Measurements from ENCODE around the gene SLC39A11.
"Not testable (repeated sequence)": the region's sequence is repeated elsewhere in the genome, so short reads cannot be mapped to it uniquely, and the experiment has no call there.

Gene SLC39A11

DNA sequence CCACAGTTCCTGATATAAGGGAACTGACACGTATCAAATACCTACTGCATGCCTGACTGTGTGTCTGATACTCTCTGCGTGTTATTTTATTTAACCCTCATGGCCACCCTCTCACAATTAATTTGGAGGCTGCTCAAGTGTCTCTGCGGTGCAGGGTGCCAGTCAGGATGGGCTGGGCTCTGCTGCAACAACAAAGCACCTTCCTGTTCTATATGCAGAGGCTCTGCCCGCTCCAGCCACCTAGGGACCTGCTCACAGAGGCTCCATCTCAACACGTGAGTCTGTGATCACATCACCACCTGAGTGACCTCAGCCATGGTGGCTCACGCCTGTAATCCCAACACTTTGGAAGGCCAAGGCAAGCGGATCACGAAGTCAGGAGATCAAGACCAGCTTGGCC, 87.1 kb downstream of the SLC39A11 start:
- DNase-seq: no peak

DNA sequence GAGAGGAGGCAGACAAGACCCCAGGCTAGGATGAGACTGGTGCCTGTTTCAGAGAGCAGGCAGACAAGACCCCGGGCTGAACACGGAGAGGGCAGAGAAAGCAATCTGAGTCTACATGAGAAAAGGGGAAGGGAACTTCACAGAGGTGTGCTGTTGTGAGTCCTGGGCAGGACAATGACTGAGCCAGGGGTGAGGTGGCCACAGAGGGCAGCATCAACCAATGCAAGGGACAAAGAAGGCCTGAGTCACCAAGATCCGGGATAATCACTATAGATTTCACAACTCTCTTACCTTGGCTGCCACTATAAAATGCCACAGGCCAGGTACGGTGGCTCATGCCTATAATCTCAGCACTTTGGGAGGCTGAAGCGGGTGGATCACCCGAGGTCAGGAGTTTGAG, 89.0 kb downstream of the SLC39A11 start:
- no peak for DNase-seq

DNA sequence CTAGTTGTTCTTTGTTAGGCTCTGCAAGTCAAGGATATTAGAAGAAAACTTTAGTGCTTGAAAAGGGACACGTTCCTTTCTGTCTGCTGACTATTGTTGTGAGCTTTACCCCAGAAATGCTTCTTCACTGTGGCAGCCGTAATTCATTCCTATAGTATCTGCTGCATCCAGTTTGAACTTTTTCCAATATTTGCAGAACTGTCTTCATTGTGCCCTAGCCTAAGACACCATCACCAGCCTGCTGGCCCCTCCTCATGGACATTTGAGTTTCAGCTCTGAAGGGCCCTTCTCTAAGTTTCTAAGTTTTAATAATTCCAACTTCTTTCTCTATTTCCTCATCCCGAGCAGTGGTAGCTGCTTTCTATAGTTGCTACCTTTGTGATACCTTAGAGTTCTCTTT, 91.7 kb downstream of the SLC39A11 start:
- DNase-seq: no peak

DNA sequence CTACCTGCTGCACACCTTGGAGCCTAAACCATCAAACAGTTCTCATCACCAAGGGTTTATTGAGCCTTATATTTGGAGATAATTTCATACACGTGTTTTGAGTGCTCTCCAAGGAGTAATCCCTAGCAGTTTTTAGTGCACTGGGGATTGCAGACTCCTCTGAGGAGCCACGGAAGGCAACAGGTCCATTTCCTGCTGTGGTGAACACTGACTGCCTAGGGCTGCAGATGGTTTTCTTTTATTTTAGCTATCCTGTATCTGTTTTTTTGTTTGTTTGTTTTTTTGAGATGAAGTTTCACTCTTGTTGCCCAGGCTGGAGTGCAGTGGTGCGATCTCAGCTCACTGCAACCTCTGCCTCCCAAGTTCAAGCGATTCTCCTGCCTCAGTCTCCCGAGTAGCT, 93.0 kb downstream of the SLC39A11 start:
- DNase-seq: not testable (repeated sequence)

DNA sequence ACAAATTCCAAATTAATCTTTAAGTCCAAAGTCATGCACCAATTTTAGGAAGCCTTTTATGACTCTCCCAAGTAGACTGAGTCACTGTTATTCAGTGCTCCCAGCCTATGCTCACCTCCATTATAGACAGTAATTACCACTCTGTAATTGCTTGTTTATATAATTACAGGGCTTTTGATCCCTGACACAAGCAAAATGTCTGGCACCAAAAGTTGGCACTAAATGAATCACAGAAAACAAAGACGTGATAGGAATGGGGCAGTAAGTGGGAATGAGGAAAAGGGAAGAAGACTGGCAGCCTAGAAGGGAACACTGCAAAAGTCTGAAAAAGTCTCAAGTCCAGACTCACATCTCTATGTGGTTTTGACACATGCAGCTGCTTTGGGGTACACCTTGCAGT, 94.1 kb downstream of the SLC39A11 start:
- no peak for DNase-seq

DNA sequence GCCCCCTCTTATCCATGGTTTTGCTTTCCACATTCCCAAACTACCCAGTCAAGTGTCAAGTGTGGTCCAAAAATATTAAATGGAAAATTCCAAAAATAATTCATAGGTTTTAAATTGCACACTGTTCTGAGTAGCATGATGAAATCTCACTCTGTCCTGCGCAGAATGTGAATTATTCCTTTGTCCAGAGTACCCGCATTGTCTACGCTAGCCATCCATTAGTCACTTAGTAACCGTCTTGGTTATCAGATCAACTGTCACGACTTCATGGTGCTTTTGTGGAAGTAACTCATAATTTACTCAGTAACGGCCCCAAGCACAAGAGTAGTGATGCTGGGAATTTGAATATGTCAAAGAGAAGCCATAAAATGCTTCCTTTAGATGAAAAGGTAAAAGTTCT, 94.9 kb downstream of the SLC39A11 start:
- no peak for DNase-seq

DNA sequence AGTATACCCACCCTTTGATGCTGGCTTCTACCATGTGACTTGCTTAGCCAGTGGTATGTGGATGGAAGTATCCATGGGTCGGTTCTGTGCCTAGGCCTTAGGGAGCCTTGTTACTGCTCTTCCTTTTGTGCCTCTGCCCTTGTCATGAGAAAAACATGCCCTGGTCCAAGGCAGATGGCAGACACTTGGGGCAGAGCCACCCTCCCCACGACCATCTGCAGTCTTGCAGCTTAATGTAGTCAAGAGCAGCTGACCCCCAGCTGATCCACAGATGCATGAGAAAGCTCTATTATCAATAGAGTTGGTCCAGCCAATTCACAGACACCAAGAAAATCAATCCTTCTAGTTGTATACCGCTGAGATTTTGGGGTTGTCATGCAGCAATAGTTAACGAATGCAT, 95.7 kb downstream of the SLC39A11 start:
- DNase-seq: no peak

DNA sequence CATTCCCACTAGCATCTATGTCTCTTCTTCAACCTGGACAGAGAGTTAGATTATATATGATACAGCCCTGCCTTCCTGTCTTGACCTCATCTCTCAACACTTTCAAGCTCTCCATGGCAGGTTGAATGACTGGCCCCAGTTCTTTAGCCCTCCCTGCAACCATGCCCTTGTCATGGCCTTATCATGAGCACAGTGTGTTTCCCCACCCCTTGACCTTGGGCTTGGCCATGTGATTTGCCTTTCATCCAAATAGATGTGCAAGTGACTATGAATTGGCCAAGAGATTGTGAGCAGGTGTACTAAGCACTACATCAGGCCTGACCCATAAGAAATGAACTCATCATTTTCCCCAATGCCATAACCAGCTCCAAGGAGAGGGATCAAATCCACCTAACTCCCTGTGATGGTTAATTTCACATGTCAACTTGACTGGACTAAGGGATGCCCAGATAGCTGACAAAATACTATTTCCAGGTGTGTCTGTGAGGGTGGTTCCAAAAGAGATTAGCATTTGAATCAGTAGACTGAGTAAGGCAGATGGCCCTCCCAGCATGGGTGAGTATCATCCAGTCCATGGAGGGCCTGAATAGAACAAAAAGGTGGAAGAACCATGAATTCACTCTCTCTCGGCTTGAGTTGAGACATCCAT, 97.4 kb downstream of the SLC39A11 start:
- no peak for DNase-seq

DNA sequence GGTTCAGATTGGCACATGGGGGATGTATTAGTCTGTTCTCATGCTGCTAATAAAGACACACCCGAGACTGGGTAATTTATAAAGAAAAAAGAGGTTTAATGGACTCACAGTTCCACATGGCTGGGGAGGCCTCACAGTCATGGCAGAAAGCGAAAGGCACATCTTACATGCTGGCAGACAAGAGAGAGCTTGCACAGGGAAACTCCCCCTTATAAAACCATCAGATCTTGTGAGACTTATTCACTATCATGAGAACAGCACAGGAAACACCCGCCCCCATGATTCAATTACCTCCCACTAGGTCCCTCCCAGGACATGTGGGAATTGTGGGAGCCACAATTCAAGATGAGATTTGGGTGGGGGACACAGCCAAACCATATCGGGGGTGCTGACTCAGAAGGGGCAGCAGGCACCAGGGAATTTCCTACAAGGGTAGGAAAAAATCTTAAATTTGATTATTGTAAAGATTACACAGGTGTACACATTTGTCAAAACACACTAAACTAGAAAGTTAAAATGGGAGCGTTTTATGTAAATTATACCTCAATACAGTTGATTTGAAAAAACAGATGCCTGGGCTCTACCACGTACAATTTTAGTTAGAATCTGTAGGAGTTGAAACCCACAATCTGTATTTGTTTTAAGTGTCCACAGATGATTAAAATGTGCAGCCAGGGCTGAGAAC, 99.6 kb downstream of the SLC39A11 start:
- peak; percentile 27 to 63 (median 46) for DNase-seq

DNA sequence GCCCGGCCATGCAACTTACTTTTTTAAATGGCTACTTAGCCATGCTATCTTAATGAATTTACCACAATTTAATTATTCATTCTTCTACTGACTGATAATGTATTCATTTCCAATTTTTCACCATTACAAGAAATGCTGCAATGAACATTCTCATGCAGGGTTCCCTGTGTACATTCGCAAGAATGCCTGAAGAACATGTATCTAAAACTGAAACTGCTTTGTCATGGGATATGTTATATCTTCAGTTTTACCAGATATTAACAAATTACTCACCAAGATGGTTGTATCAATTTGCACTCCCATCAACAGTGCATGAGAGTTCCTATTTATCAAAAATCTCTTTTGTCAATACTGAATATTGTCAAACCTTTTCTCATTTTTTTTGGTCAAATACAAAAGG, 100.8 kb downstream of the SLC39A11 start:
- no peak for DNase-seq

DNA sequence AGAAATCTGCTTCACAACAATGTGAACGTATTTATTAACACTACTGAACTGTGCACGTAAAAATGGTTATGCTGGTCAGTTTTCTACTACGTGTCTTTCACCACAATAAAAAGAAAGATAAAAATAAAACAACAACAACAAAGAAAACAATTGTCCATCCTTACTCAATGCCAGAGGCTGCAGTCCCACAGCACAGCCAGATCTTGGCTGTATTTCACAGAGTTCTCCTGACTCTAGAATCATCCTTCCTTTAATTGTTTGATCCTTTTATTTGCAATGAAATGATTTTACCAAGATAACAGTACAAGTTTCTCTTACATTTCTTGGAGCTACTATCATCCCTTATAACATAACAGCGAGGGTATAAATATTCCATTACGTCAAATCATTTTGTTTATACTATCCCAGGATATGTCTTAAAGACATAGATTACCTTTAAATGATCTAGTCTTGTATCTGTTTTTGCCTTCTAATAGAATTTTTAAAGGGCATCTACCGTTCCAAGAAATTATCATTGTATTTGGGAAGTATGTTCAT, 103.3 kb downstream of the SLC39A11 start:
- no peak for DNase-seq

DNA sequence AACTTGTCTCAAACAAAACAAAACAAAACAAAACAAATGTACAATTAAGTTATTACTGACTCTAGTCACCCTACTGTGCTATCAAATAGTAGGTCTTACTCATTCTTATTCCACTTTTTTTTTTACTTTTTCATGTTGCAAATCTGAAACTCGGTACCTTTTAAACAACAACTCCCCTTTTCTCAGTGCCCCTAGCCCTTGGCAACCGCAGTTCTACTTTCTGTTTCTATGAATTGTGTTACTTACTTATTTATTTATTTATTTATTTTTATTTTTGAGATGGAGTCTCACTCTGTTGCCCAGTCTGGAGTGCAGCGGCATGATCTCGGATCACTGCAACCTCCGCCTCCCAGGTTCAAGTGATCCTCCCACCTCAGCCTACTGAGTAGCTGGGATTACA, 104.0 kb downstream of the SLC39A11 start:
- DNase-seq: no peak

DNA sequence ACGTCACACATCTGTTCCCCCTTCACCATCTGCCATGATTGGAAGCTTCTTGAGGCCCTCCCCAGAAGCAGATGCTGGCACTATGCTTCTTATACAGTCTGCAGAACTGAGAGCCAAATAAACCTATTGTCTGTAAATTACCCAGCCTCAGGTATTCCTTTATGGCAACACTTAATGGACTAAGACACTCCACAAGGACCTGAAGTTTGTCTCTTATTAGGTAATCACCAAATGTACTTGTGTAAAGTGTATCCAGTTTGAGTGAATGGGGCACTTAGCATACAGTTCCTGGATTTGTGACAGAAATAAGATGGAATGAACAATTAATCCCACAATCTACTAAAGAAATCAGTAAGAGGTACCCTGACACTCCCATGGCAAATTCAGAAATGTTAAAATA, 105.3 kb downstream of the SLC39A11 start:
- DNase-seq: no peak

DNA sequence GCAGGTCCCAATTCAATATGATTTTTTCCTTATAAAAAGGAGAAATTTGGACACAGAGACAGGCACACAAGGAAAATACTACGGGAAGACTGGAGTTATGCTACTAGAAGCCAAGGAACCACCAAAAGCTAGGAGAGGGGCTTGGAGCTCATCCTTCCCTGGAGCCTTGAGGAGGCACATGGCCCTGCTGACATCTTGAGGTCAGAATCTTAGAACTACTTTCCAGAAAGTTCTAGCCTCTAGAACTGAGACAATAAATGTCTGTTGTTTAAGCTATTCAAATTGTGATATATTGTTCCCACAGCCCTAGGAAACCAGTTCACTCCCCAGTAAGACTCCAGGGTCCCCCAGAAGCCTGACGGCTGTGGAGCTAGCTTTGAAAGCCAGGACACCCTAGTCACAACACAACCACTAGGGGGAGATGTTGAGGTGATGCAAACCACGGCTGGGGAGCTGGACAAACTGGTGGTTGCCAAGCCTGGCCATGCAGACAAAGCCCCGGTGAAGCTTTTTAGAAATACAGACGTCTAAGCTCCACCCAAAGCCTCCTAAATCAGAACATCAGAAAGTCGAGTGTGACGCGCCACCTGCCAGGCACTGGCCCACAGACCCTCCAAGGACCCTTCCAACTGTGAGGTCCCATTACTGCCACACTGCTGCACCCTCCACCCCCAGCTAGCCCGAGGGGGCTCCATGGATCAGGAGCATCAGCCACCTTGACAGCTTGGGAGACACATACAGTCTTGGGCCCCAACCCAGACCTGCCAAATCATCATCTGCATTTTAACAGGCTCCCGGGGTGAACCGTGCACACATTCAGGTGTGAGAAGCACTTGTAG, 106.4 kb downstream of the SLC39A11 start:
- DNase-seq: peak; percentile 83 to 91 (median 85)

DNA sequence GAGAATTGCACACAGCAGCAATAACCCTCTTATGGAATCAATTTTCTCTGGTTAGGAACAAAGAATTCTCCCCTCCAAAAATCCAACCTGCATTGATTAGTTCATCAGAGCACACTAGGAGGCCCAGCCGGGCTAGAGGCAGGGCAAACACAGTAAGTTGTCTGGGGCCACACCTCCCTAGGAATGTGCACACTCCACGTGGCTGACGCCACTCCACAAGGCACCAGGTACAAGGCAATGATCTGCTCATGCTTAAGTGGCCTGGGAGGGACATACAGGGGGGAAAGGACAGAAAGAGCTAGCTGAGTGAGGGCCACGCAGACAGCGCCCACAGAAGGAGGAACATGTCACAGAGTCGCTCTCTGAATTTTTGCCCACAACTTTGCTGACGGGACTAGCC, 107.6 kb downstream of the SLC39A11 start:
- no peak for DNase-seq

DNA sequence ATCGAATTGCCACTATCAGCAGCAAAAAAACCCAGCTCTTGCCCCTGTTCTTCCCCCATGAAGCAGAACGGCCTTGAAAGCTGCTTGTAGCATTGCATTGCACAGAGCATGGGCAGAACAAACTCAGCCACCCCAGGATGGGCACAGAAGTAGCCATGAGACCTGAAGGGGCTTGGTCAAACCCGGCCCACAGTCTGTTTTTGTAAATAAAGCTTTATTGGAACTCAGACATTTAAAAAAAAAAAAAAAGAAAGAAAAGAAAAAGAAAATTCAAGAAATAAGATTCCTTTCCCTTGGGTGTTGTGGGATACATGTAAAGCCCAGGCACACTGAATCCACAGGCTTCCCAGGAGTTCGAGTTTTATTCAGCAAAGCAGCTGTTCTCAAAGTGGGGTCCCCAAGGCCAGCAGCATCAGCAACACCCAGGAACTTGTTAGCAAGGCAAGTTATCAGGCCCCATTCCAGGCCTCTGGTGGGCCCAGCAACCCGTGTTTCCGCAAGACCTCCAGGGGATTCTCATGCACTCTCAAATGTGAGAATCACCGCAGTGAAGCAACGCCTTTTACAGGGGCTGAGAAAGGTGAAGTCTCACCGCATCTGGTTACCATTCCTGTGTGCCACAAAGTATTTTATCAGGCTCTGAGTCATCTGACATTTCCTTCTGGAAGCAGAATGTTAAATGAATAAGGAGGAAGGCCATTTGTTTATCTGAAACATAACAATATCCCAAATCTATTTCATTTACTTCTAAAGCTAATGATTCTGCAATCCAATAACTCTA, 108.2 kb downstream of the SLC39A11 start:
- no peak for DNase-seq

DNA sequence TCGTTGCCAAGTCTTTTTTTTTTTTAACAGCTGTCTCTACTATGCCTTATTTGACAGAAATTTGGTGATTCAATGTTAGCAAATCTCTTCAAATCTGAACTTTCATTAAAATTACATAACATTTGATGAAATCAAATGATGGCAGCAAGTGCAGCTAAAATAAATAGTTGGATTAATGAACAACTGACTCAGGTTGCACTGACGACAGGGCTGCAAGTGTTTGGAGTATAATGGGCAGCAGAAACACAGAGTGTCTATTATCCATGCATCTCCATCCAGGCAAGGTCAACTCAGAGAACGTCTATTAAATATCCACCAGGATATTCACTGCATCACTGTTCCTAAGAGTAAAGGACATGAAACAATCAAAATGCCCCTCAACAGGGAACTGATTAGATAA, 109.8 kb downstream of the SLC39A11 start:
- no peak for DNase-seq

DNA sequence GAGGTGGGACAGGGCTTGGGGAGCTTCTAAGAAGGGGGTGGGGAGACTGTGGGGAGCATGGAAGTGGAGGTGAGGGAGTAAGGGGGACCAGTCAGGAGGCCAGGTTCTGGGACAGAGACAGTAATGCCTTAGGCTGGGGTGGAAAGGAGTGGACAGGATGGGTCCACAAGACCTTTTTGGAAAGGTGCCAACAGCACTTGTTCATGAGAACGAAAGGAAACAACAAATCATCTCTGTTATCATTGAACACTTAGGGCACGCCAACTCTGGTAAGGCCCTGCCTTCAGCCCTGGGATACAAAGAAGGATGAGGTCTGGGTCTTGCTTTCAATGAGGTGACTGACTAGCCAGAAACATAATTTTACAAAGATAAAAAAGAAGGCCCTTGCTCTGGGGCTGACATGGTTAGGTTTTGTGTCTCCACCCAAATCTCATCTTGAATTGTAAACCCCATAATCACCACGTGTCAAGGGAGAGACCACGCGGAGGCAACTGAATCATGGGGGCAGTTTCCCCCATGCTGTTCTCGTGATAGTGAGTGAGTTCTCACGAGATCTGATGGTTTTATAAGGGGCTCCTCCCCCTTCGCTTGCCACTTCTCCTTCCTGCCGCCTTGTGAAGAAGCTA, 113.8 kb downstream of the SLC39A11 start:
- DNase-seq: no peak

DNA sequence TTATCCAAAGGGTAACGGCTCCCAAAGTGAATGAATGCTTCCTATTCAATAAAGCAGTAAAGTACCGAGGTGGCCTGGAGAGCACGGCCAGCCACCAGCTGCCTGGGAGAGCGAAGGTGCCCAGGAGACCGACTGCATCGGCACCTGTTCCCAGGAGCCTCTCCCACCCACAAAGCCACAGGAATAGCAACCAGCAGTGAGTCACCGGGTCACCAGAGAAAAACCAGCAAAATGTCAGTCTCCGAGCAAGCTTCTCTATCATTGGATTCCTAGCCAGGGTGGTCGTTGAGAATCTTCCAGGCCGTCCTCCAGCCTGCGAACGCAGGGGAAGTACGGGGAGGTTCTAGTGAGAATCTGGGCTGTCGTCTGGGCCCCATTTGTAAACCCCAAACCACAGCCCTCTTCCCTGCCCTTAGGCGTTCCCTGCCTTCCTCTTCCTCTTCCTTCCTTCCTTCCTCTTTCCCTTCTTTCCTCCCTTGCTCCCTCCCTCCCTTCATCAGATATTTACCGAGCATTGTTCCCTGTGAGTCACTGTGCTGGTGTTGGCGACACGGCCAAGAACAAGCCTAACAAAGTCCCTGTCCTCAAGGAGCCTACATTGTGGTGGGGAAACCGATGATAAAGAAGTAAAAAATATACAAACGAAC, 114.6 kb downstream of the SLC39A11 start:
- DNase-seq: peak; percentile 19 to 52 (median 43)

DNA sequence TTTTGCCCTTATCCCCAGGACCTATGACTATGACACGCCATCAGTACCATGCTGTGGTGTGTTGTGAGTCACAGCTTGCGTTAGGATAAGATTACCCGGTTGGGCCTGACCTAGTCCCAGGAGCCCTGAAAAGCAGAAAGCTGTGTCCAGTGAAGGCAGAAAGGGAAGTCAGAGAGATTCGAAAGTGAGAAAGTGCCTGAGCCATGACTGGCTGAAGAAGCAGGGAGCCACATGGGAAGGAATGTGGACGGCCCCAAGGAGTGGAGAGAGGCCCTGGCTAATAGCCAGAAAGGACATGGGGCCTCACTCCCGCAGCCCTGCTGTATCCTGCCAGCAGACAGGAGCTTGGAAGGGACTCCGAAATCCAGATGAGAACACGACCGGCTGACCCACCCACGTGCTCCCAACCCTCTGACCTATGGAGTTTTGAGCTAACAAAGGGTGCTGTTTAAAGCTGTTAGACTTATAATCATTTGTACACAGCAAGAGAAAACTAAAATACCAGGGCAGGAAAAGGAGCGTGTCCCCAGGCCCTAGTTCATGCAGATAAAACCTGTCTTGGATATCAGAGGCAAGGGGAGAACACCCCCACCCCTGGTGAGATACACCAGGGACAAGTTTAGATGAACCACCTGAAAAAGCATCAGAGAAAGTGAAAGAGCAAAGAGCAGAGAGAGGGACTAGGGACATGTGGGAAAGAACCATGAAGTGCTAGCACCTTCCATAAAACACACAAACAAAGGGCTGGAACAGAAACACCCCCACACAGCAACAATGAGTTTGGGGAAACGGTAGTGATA, 115.3 kb downstream of the SLC39A11 start:
- DNase-seq: peak; percentile 80 to 90 (median 86)

DNA sequence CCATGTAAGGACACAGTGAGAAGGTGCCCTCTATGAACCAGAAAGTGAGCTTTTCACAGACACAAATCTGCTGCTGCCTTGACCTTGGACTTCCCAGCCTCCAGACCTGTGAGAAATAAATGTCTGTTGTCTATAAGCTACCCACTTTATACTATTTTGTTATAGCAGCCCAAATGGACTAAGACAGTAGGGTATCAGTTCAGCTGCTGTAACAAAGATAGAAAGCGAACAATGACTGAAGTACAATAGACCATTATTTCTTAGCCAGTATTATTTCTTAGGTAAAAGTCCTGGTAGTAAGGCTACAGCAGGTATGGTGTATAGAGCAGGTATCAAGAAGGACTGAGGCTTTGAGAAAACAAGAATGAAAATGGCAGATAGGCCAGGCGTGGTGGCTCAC, 117.0 kb downstream of the SLC39A11 start:
- no peak for DNase-seq
